Ammon's horn (tissue), 1 donor: ENCODE results near the gene SLCO3A1.

Experiments used
- DNase-seq: peaks from one replicate; pipeline ENCODE4 v3.0.0-alpha.2; 2016; ENCODE audit warnings: low spot score

The SLCO3A1 gene

GRCh38 chr15:92100751-92101150 lies 247.2 kb downstream of the SLCO3A1 start:
- DNase-seq: no peak

GRCh38 chr15:92101708-92102394 lies 248.3 kb downstream of the SLCO3A1 start:
- DNase-seq: no peak

- no peak for DNase-seq
Observed at GRCh38 chr15:92102395-92102755, 248.9 kb downstream of the SLCO3A1 start.

GRCh38 chr15:92104072-92104471 lies 250.6 kb downstream of the SLCO3A1 start:
- DNase-seq: no peak

- no peak for DNase-seq
Observed at GRCh38 chr15:92105611-92106010, 252.1 kb downstream of the SLCO3A1 start.

- DNase-seq: no peak
Observed at GRCh38 chr15:92107510-92107909, 254.0 kb downstream of the SLCO3A1 start.

GRCh38 chr15:92109191-92109873 lies 255.8 kb downstream of the SLCO3A1 start:
- no peak for DNase-seq

GRCh38 chr15:92111291-92111690 lies 257.8 kb downstream of the SLCO3A1 start:
- no peak for DNase-seq

- DNase-seq: no peak
Observed at GRCh38 chr15:92111751-92112150, 258.2 kb downstream of the SLCO3A1 start.

- DNase-seq: peak; percentile 65
Observed at GRCh38 chr15:92112180-92112579, 258.7 kb downstream of the SLCO3A1 start.

GRCh38 chr15:92112711-92113110 lies 259.2 kb downstream of the SLCO3A1 start:
- DNase-seq: peak; percentile 35

- no peak for DNase-seq
Observed at GRCh38 chr15:92113832-92114231, 260.3 kb downstream of the SLCO3A1 start.

GRCh38 chr15:92115834-92116233 lies 262.3 kb downstream of the SLCO3A1 start:
- DNase-seq: no peak

- DNase-seq: no peak
Observed at GRCh38 chr15:92116330-92116729, 262.8 kb downstream of the SLCO3A1 start.

- no peak for DNase-seq
Observed at GRCh38 chr15:92117261-92117731, 263.8 kb downstream of the SLCO3A1 start.

GRCh38 chr15:92118162-92118935 lies 264.8 kb downstream of the SLCO3A1 start:
- DNase-seq: no peak

- DNase-seq: no peak
Observed at GRCh38 chr15:92118936-92119325, 265.4 kb downstream of the SLCO3A1 start.

GRCh38 chr15:92120094-92120795 lies 266.7 kb downstream of the SLCO3A1 start:
- no peak for DNase-seq

- no peak for DNase-seq
Observed at GRCh38 chr15:92121047-92121446, 267.5 kb downstream of the SLCO3A1 start.

- DNase-seq: no peak
Observed at GRCh38 chr15:92122259-92122658, 268.8 kb downstream of the SLCO3A1 start.

GRCh38 chr15:92123962-92124656 lies 270.6 kb downstream of the SLCO3A1 start:
- DNase-seq: peak; percentile 87

- no peak for DNase-seq
Observed at GRCh38 chr15:92124657-92125010, 271.1 kb downstream of the SLCO3A1 start.
